Suprapubic skin (tissue), 4 donors: Measurements from ENCODE around the gene PLAAT5. TPM values are rescaled to one million over a fixed set of nuclear protein-coding genes. Genes with fewer than 3 reads are reported as not detected.

ENCODE experiments used
- DNase-seq, 2 donors: peaks; one replicate each; pipeline ENCODE4 v3.0.0-alpha.2; 2019; ENCODE audit warnings: low spot score in 2 of 2
- H3K27ac ChIP-seq: fragments of 200-600 bp; sonication (generic); one replicate; pipeline ENCODE4 v1.5.1; 2019
- H3K27me3 ChIP-seq: fragments of 200-600 bp; sonication (generic); one replicate; pipeline ENCODE4 v1.5.1; 2019
- H3K36me3 ChIP-seq: fragments of 200-600 bp; sonication (generic); one replicate; pipeline ENCODE4 v1.5.1; 2019
- H3K4me1 ChIP-seq: fragments of 200-600 bp; sonication (generic); one replicate; pipeline ENCODE4 v1.5.1; 2019
- H3K4me3 ChIP-seq: fragments of 200-600 bp; sonication (generic); one replicate; pipeline ENCODE4 v1.5.1; 2019; ENCODE audit warnings: mild to moderate bottlenecking
- H3K9me3 ChIP-seq: fragments of 200-600 bp; sonication (generic); one replicate; pipeline ENCODE4 v1.5.1; 2019
- CTCF ChIP-seq, 2 donors: fragments of 200-600 bp in 1 of 2; fragments of 450-650 bp in 1 of 2; sonication (generic) in 1 of 2; IDR thresholded peaks; one replicate each; pipeline ENCODE4 v1.5.1; 2016 to 2019; ENCODE audit warnings: antibody characterized with exemption in 2 of 2, mild to moderate bottlenecking in 1 of 2, moderate library complexity in 1 of 2
- EP300 ChIP-seq: sonication (generic); formaldehyde crosslinking; IDR thresholded peaks from one replicate; pipeline ENCODE4 v1.6.1; 2017; ENCODE audit warnings: antibody characterized with exemption
- POLR2A ChIP-seq, 2 donors: fragments of 450-650 bp; IDR thresholded peaks; one replicate each; pipeline ENCODE4 v1.6.1; 2017; ENCODE audit warnings: antibody characterized with exemption in 2 of 2, mild to moderate bottlenecking in 2 of 2, moderate library complexity in 2 of 2
- POLR2AphosphoS5 ChIP-seq, 3 donors: sonication (generic); formaldehyde crosslinking; IDR thresholded peaks; one replicate each; pipeline ENCODE4 v1.6.1; 2017; ENCODE audit warnings: antibody characterized with exemption in 3 of 3
- WGBS: methylation state at CpG from one replicate; pipeline ENCODE4 v1.1.5; 2018; 5-methylcytosine and 5-hydroxymethylcytosine counted together
- total RNA-seq, 4 donors: library from RNA; depleted of rRNA; stranded (reverse); fragments of >200 nt; gene quantifications; one replicate each; pipeline ENCODE4 v1.1.0, GENCODE V29; 2016

The PLAAT5 gene
- total RNA-seq, 4 donors from 2014 or later, result 0.38 to 9.9 (median 2.4) TPM

GRCh38 chr11:63517156-63517555, 26.2 kb upstream of the PLAAT5 start:
- Histone ChIP-seq H3K27me3 (no peaks in the 10 kb centered on the region), H3K27ac (no peak overlapping the region), H3K4me1 (no peaks in the 10 kb centered on the region), H3K4me3 (no peak overlapping the region), H3K36me3 (no peaks in the 10 kb centered on the region), H3K9me3 (no peaks in the 10 kb centered on the region)
- TF ChIP-seq POLR2AphosphoS5 (IDR thresholded peaks at IDR 0.05) (no peak), EP300 (no peak), CTCF (IDR thresholded peaks at IDR 0.05) (no peak), POLR2A (IDR thresholded peaks at IDR 0.05) (no peak)
- WGBS, result 98% methylated on average over 5 of the region's 5 CpGs
- no peak for DNase-seq

GRCh38 chr11:63516109-63516508, 25.1 kb upstream of the PLAAT5 start:
- H3K36me3 ChIP-seq, result no peaks in the 10 kb centered on the region
- 93% methylated on average over 6 of the region's 6 CpGs for WGBS
- no peak overlapping the region for H3K4me3 ChIP-seq
- no peak for TF ChIP-seq CTCF (IDR thresholded peaks at IDR 0.05)
- TF ChIP-seq POLR2A (IDR thresholded peaks at IDR 0.05), result no peak
- TF ChIP-seq EP300, result no peak
- TF ChIP-seq POLR2AphosphoS5 (IDR thresholded peaks at IDR 0.05), result no peak
- no peak for DNase-seq
- H3K27me3 ChIP-seq, result no peaks in the 10 kb centered on the region
- no peaks in the 10 kb centered on the region for H3K9me3 ChIP-seq
- peaks cover 4% of the 10 kb centered on the region for H3K4me1 ChIP-seq
- H3K27ac ChIP-seq, result no peak overlapping the region

GRCh38 chr11:63512816-63513215, 21.8 kb upstream of the PLAAT5 start:
- WGBS, result 93% methylated on average over 7 of the region's 7 CpGs
- H3K4me1 ChIP-seq, result peaks cover 12% of the 10 kb centered on the region
- DNase-seq, result no peak

GRCh38 chr11:63511048-63511748, 20.2 kb upstream of the PLAAT5 start:
- no peaks in the 10 kb centered on the region for H3K36me3 ChIP-seq
- no peak for TF ChIP-seq EP300
- peaks cover 12% of the 10 kb centered on the region for H3K4me1 ChIP-seq
- no peak overlapping the region for H3K4me3 ChIP-seq
- no peaks in the 10 kb centered on the region for H3K9me3 ChIP-seq
- H3K27ac ChIP-seq, result no peak overlapping the region
- DNase-seq, result no peak
- H3K27me3 ChIP-seq, result no peaks in the 10 kb centered on the region
- WGBS, result 88% methylated on average over 11 of the region's 11 CpGs

More at GRCh38 chr11:63512816-63513215, 21.8 kb upstream of the PLAAT5 start:
- Histone ChIP-seq H3K27ac (no peak overlapping the region), H3K36me3 (no peaks in the 10 kb centered on the region), H3K27me3 (no peaks in the 10 kb centered on the region), H3K9me3 (no peaks in the 10 kb centered on the region), H3K4me3 (no peak overlapping the region)
- no peak for TF ChIP-seq EP300
- TF ChIP-seq CTCF (IDR thresholded peaks at IDR 0.05), result no peak
- no peak for TF ChIP-seq POLR2A (IDR thresholded peaks at IDR 0.05)
- no peak for TF ChIP-seq POLR2AphosphoS5 (IDR thresholded peaks at IDR 0.05)

GRCh38 chr11:63510360-63511047, 19.5 kb upstream of the PLAAT5 start:
- 67% methylated on average over 3 of the region's 7 CpGs for WGBS
- Histone ChIP-seq H3K27ac (no peak overlapping the region), H3K9me3 (no peaks in the 10 kb centered on the region), H3K27me3 (no peaks in the 10 kb centered on the region), H3K4me3 (no peak overlapping the region), H3K36me3 (no peaks in the 10 kb centered on the region), H3K4me1 (peaks cover 12% of the 10 kb centered on the region)
- no peak for TF ChIP-seq CTCF (IDR thresholded peaks at IDR 0.05)
- TF ChIP-seq POLR2AphosphoS5 (IDR thresholded peaks at IDR 0.05), result no peak
- TF ChIP-seq EP300, result no peak
- TF ChIP-seq POLR2A (IDR thresholded peaks at IDR 0.05), result no peak
- no peak for DNase-seq
